Mesenchymal stem cell (in vitro differentiated cells and primary cell): Measurements from ENCODE around the gene LIPC.

ENCODE experiments used
- DNase-seq: peaks from one replicate; pipeline ENCODE4 v3.0.0-alpha.2; 2013
- H2AFZ ChIP-seq: one replicate; pipeline ENCODE4 v1.6.1; 2013; ENCODE audit warnings: low read depth, mild to moderate bottlenecking, control low read depth, inconsistent platforms, low read length, moderate library complexity
- H2AK5ac ChIP-seq: 2 replicates; pipeline ENCODE4 v1.6.1; 2013; ENCODE audit warnings: low read length, moderate library complexity, mild to moderate bottlenecking, inconsistent platforms; ENCODE audit not compliant: severe bottlenecking
- H2BK120ac ChIP-seq: one replicate; pipeline ENCODE4 v1.6.1; 2013; ENCODE audit warnings: low read depth, mild to moderate bottlenecking, inconsistent platforms, low read length, moderate library complexity
- H2BK12ac ChIP-seq, 2 experiments: one replicate each; pipeline ENCODE4 v1.6.1; 2013; ENCODE audit warnings: inconsistent platforms in 2 of 2, low read length in 2 of 2, mild to moderate bottlenecking in 2 of 2, moderate library complexity in 2 of 2, control low read depth in 1 of 2
- H2BK15ac ChIP-seq: one replicate; pipeline ENCODE4 v1.6.1; 2013; ENCODE audit warnings: mild to moderate bottlenecking, low read depth, inconsistent platforms; ENCODE audit not compliant: poor library complexity, severe bottlenecking
- H2BK5ac ChIP-seq: 2 replicates; pipeline ENCODE4 v1.6.1; 2013; ENCODE audit warnings: low read depth, mild to moderate bottlenecking, low read length, control low read depth, inconsistent platforms; ENCODE audit not compliant: poor library complexity, severe bottlenecking
- H3K14ac ChIP-seq, 2 experiments: one replicate each; pipeline ENCODE4 v1.6.1; 2013; ENCODE audit warnings: inconsistent platforms in 2 of 2, low read length in 2 of 2, control low read depth in 1 of 2, mild to moderate bottlenecking in 1 of 2, moderate library complexity in 1 of 2
- H3K18ac ChIP-seq, 2 experiments: one replicate each; pipeline ENCODE4 v1.6.1; 2013; ENCODE audit warnings: inconsistent platforms in 2 of 2, low read length in 2 of 2, control low read depth in 1 of 2, low read depth in 1 of 2, mild to moderate bottlenecking in 1 of 2
- H3K23ac ChIP-seq, 2 experiments: one replicate each; pipeline ENCODE4 v1.6.1; 2013; ENCODE audit warnings: inconsistent platforms in 2 of 2, low read length in 2 of 2, mild to moderate bottlenecking in 2 of 2, moderate library complexity in 2 of 2, control low read depth in 1 of 2
- H3K27ac ChIP-seq: 2 replicates; pipeline ENCODE4 v1.5.1; 2013; ENCODE audit warnings: mild to moderate bottlenecking, moderate library complexity, low read length, control low read depth, inconsistent platforms; ENCODE audit not compliant: poor library complexity, severe bottlenecking
- H3K27me3 ChIP-seq, 2 experiments: 2 replicates each; pipeline versions ENCODE4 v1.6.1 to v1.7.0; 2013; ENCODE audit warnings: low read length in 2 of 2, mild to moderate bottlenecking in 2 of 2, moderate library complexity in 2 of 2, control low read depth in 1 of 2, inconsistent platforms in 1 of 2; ENCODE audit not compliant: control insufficient read depth in 1 of 2, insufficient read depth in 1 of 2
- H3K36me3 ChIP-seq, 2 experiments: 2 replicates each; pipeline versions ENCODE4 v1.6.1 to v1.7.0; 2013; ENCODE audit warnings: low read length in 2 of 2, control low read depth in 1 of 2, inconsistent platforms in 1 of 2, low read depth in 1 of 2, mild to moderate bottlenecking in 1 of 2; ENCODE audit not compliant: insufficient read depth in 2 of 2, control insufficient read depth in 1 of 2
- H3K4ac ChIP-seq, 2 experiments: one replicate each; pipeline ENCODE4 v1.6.1; 2013; ENCODE audit warnings: inconsistent platforms in 2 of 2, low read length in 2 of 2, mild to moderate bottlenecking in 2 of 2, moderate library complexity in 2 of 2, control low read depth in 1 of 2, low read depth in 1 of 2
- H3K4me1 ChIP-seq: 2 replicates; pipeline ENCODE4 v1.6.1; 2013; ENCODE audit warnings: low read depth, low read length, control low read depth; ENCODE audit not compliant: control insufficient read depth, insufficient read depth
- H3K4me2 ChIP-seq: 2 replicates; pipeline ENCODE4 v1.6.1; 2013; ENCODE audit warnings: low read length, mild to moderate bottlenecking, inconsistent platforms; ENCODE audit not compliant: poor library complexity, severe bottlenecking
- H3K4me3 ChIP-seq, 2 experiments: 2 replicates each; pipeline versions ENCODE4 v1.5.1 to v1.7.0; 2013; ENCODE audit warnings: low read length in 2 of 2, mild to moderate bottlenecking in 2 of 2, control low read depth in 1 of 2, low read depth in 1 of 2; ENCODE audit not compliant: insufficient read depth in 1 of 2
- H3K79me1 ChIP-seq: replicated peaks from 2 replicates; pipeline ENCODE4 v1.6.1; 2013; ENCODE audit warnings: mild to moderate bottlenecking, control low read depth, low read length, inconsistent platforms; ENCODE audit not compliant: poor library complexity, severe bottlenecking
- H3K9ac ChIP-seq: 2 replicates; pipeline ENCODE4 v1.7.0; 2013; ENCODE audit warnings: mild to moderate bottlenecking, low read length, moderate library complexity
- H3K9me3 ChIP-seq: 2 replicates; pipeline ENCODE4 v1.7.0; 2013; ENCODE audit warnings: mild to moderate bottlenecking, low read length; ENCODE audit not compliant: control insufficient read depth
- H4K8ac ChIP-seq: one replicate; pipeline ENCODE4 v1.6.1; 2013; ENCODE audit warnings: inconsistent platforms, mild to moderate bottlenecking, low read length, moderate library complexity
- H4K91ac ChIP-seq: one replicate; pipeline ENCODE4 v1.6.1; 2013; ENCODE audit warnings: mild to moderate bottlenecking, low read length, inconsistent platforms
- whole genome bisulfite sequencing: methylation state at CpG from one replicate; pipeline ENCODE4 v1.1.7; 2013; ENCODE audit warnings: mixed read lengths; 5-methylcytosine and 5-hydroxymethylcytosine counted together

Gene LIPC

DNA sequence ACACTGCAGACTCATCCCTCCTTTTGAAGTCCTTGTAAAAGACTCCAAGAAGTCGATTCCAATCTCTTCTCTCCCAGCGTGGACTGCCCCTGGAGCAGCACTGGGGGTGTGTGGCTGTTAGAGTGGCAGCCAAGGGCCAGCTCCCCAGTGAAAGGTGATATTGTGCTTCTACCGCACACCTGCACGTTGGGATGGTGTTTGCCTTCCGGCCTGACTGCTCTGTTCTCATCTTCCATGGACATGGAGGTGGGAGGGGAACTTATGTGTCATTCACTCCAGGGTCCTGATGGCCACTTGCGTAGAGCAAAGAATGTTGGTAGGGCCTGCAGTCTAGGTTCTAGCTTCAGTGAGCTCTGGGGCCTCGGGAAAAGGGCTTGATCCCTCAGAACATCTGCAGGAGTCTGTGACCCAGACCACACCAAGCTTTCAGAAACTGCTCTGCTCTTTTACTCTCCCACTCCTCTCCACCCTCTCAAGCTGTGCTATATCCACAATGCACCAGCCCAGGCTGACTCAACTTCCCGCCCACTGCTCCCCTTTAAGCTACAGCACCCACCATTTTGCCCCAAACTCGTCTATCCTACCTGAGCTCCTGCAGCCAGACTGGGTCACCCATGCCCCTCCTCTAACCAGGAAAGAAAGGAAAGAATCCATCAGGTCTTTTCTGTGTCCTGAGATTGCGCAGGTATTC lies 31.3 kb downstream of the LIPC start:
- Histone ChIP-seq H3K9ac (no peak overlapping the region), H3K4ac (no peak overlapping the region), H2BK15ac (no peak overlapping the region), H3K4me2 (no peak overlapping the region), H2AK5ac (peak overlapping the region; percentile 11), H2BK12ac (no peak overlapping the region), H3K27me3 (no peaks in the 10 kb centered on the region), H3K18ac (no peak overlapping the region), H4K91ac (no peak overlapping the region), H3K4me3 (no peak overlapping the region), H3K23ac (no peak overlapping the region), H2AFZ (no peak overlapping the region), H3K27ac (no peak overlapping the region), H3K79me1 (no peaks in the 10 kb centered on the region), H3K36me3 (no peaks in the 10 kb centered on the region), H2BK120ac (no peak overlapping the region), H4K8ac (no peak overlapping the region), H3K14ac (no peak overlapping the region), H3K4me1 (peaks cover 19% of the 10 kb centered on the region), H2BK5ac (no peak overlapping the region), H3K9me3 (no peaks in the 10 kb centered on the region)
- 94% methylated on average over 10 of the region's 10 CpGs for WGBS
- DNase-seq = no peak

DNA sequence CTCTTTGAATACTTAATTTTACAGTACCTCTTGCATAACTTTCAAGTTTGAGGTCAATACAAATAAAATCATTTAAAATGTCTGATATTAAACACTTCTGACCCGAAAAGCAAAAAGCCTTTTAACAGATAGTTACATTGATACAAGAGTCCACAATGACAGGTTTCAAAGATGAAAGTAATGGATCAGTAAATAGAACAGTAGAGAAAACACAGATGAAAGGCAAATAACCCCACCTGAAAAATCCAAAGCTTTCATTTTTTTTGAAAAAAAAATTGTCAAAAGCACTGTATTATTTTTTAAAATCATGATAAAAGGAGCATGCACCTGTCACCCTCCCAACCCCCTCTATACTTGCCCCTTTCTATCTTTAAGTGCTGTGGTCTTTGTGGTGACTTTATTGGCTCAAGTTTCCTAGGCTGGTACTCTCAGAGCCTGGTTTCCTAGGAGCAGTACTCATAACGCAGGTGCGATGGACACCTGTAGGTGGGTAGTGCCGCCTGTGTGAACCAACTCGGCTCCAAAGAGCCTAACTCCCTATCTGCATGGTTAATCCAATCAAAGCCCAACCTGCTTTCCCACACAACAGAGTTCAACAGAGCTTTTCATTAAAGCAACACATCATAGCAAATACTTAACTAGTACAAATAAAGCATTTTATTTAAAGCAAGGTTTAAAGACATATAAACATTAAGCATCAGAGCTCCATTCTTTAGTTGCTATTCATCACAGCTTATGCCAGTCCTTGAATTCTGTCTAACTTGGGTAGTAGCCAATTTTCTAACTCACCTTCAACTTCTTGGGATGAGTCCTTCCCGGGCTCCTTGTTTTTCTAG lies 32.2 kb downstream of the LIPC start:
- no peak overlapping the region for H2BK12ac ChIP-seq
- no peak overlapping the region for H3K4me3 ChIP-seq
- H2BK5ac ChIP-seq = no peak overlapping the region
- H4K8ac ChIP-seq = no peak overlapping the region
- H3K79me1 ChIP-seq = no peaks in the 10 kb centered on the region
- H3K27ac ChIP-seq = peak overlapping the region; percentile 8
- H3K36me3 ChIP-seq = no peaks in the 10 kb centered on the region
- H3K4me1 ChIP-seq = peaks cover 21% of the 10 kb centered on the region
- H3K18ac ChIP-seq = no peak overlapping the region
- H3K9ac ChIP-seq = no peak overlapping the region
- H4K91ac ChIP-seq = no peak overlapping the region
- no peak overlapping the region for H2AK5ac ChIP-seq
- no peaks in the 10 kb centered on the region for H3K9me3 ChIP-seq
- no peak for DNase-seq
- H2BK15ac ChIP-seq = no peak overlapping the region
- 98% methylated on average over 5 of the region's 6 CpGs for WGBS
- H3K23ac ChIP-seq = no peak overlapping the region
- H3K4me2 ChIP-seq = no peak overlapping the region
- no peak overlapping the region for H2AFZ ChIP-seq
- no peaks in the 10 kb centered on the region for H3K27me3 ChIP-seq
- no peak overlapping the region for H2BK120ac ChIP-seq
- H3K4ac ChIP-seq = no peak overlapping the region
- no peak overlapping the region for H3K14ac ChIP-seq

DNA sequence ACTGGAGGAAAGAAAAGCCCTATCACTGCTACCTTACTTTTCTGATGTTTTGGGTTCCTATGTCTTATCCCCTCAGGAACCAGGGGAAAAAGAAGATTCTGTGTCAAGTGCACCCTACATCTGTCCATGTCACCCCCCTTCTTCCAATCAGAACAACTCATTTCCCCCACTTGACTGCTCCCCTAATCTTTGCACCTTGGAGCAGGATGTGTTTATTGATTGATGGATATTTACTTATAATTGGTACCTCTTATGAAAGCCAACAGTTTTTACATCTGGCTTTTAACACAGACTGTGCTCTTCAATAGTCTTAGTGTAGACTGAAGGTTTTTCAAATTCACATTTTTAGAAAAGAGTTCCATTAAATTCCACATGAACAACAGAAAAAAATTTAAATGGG lies 33.3 kb downstream of the LIPC start:
- no peaks in the 10 kb centered on the region for H3K27me3 ChIP-seq
- no peak overlapping the region for H3K9ac ChIP-seq
- H3K18ac ChIP-seq = no peak overlapping the region
- no peak overlapping the region for H3K4me2 ChIP-seq
- H2BK5ac ChIP-seq = no peak overlapping the region
- H4K8ac ChIP-seq = no peak overlapping the region
- no peaks in the 10 kb centered on the region for H3K9me3 ChIP-seq
- H3K36me3 ChIP-seq = no peaks in the 10 kb centered on the region
- H2BK15ac ChIP-seq = no peak overlapping the region
- peak overlapping the region; percentile 86 for H2AK5ac ChIP-seq
- peaks cover 23% of the 10 kb centered on the region for H3K4me1 ChIP-seq
- no peak overlapping the region for H2BK12ac ChIP-seq
- no peak overlapping the region for H3K4me3 ChIP-seq
- no peaks in the 10 kb centered on the region for H3K79me1 ChIP-seq
- no peak overlapping the region for H3K14ac ChIP-seq
- no peak for DNase-seq
- no peak overlapping the region for H3K27ac ChIP-seq
- no peak overlapping the region for H2BK120ac ChIP-seq
- H4K91ac ChIP-seq = no peak overlapping the region
- no peak overlapping the region for H3K4ac ChIP-seq
- no peak overlapping the region for H2AFZ ChIP-seq
- no peak overlapping the region for H3K23ac ChIP-seq

DNA sequence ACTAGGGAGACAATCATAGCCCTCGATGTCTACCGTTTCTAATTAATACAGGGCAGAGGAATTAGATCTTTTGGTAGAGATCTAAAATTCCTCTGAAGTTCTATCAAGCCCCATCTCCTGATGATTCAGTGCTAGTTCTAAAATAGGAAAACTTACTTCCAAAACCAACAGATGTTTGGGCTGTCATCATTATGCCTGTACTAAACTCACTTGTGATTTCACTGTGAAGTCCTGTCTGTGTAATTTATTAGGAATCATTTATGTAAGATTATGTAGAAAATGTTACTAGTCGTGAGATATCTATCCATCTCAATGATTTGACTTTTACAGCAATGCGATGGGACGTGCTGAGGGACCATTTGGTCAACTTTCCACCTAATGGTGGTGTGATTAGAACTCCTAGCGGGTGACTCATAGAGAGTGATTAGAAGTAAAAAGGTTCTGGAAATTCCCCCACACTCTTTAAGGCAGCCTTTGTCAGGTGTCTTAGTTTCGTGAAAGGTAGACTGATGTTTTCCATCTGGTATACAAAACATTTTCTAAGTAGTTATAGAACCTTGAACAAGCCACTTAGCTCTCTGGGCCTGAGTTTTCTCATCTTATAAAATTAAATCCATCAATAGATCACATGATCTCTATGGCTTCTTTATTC lies 34.2 kb downstream of the LIPC start:
- DNase-seq = no peak
- H3K36me3 ChIP-seq = no peaks in the 10 kb centered on the region
- H2AK5ac ChIP-seq = peak overlapping the region; percentile 88
- H2BK15ac ChIP-seq = no peak overlapping the region
- H2BK120ac ChIP-seq = no peak overlapping the region
- H3K23ac ChIP-seq = no peak overlapping the region
- H3K4me1 ChIP-seq = peaks cover 21% of the 10 kb centered on the region
- H3K4me2 ChIP-seq = no peak overlapping the region
- H3K18ac ChIP-seq = no peak overlapping the region
- H3K14ac ChIP-seq = no peak overlapping the region
- H4K8ac ChIP-seq = no peak overlapping the region
- no peak overlapping the region for H2BK12ac ChIP-seq
- H3K9ac ChIP-seq = no peak overlapping the region
- H2AFZ ChIP-seq = no peak overlapping the region
- WGBS = 92% methylated on average over 4 of the region's 7 CpGs
- no peak overlapping the region for H3K4me3 ChIP-seq
- H4K91ac ChIP-seq = no peak overlapping the region
- no peaks in the 10 kb centered on the region for H3K27me3 ChIP-seq
- peak overlapping the region; percentile 86 for H3K27ac ChIP-seq
- H3K4ac ChIP-seq = no peak overlapping the region
- no peaks in the 10 kb centered on the region for H3K79me1 ChIP-seq
- H2BK5ac ChIP-seq = no peak overlapping the region
- H3K9me3 ChIP-seq = no peaks in the 10 kb centered on the region
